Osteocyte (in vitro differentiated cells): ENCODE results near the gene MCRIP2. TPM values are rescaled to one million over a fixed set of nuclear protein-coding genes. Genes with fewer than 3 reads are reported as not detected.

ENCODE experiments used
- DNase-seq: peaks from one replicate; pipeline ENCODE4 v3.0.0; 2021; ENCODE audit warnings: mixed read lengths; ENCODE audit not compliant: unreplicated experiment; ENCODE audit errors: extremely low spot score
- H3K27ac Mint-ChIP-seq: one replicate; pipeline ENCODE4 v1.8.0; 2021; ENCODE audit warnings: mild to moderate bottlenecking, mixed read lengths; ENCODE audit not compliant: unreplicated experiment
- H3K27me3 Mint-ChIP-seq: one replicate; pipeline ENCODE4 v1.8.0; 2021; ENCODE audit warnings: mixed read lengths; ENCODE audit not compliant: unreplicated experiment
- H3K36me3 Mint-ChIP-seq: one replicate; pipeline ENCODE4 v1.8.0; 2021; ENCODE audit warnings: mixed read lengths; ENCODE audit not compliant: unreplicated experiment
- H3K4me1 Mint-ChIP-seq: one replicate; pipeline ENCODE4 v1.8.0; 2021; ENCODE audit warnings: mixed read lengths; ENCODE audit not compliant: unreplicated experiment
- H3K4me3 Mint-ChIP-seq: one replicate; pipeline ENCODE4 v1.8.0; 2021; ENCODE audit warnings: mild to moderate bottlenecking, moderate library complexity, mixed read lengths; ENCODE audit not compliant: unreplicated experiment
- H3K9me3 Mint-ChIP-seq: one replicate; pipeline ENCODE4 v1.8.0; 2021; ENCODE audit warnings: mixed read lengths; ENCODE audit not compliant: unreplicated experiment
- CTCF ChIP-seq: fragments of 200-600 bp; sonication (generic); IDR thresholded peaks from 2 replicates; pipeline ENCODE4 v1.5.0; 2021; ENCODE audit warnings: antibody characterized with exemption, mild to moderate bottlenecking, moderate library complexity
- total RNA-seq: library from RNA; stranded (reverse); gene quantifications from 2 replicates; pipeline ENCODE4 v1.2.1, GENCODE V29; 2021

The MCRIP2 gene
- total RNA-seq, 1 donor from 2014 or later, result 11.3 TPM

GRCh38 chr16:675884-676564 lies 34.4 kb downstream of the MCRIP2 start:
- TF ChIP-seq CTCF, result no peak
- no peak overlapping the region for H3K4me3 Mint-ChIP-seq
- H3K4me1 Mint-ChIP-seq, result peaks cover 12% of the 10 kb centered on the region
- peaks cover 3% of the 10 kb centered on the region for H3K36me3 Mint-ChIP-seq
- H3K27ac Mint-ChIP-seq, result no peak overlapping the region
- no peak for DNase-seq
- H3K9me3 Mint-ChIP-seq, result no peaks in the 10 kb centered on the region
- no peaks in the 10 kb centered on the region for H3K27me3 Mint-ChIP-seq

GRCh38 chr16:676565-676902 lies 34.9 kb downstream of the MCRIP2 start:
- Mint-ChIP-seq H3K4me3 (no peak overlapping the region), H3K27me3 (no peaks in the 10 kb centered on the region), H3K36me3 (peaks cover 7% of the 10 kb centered on the region), H3K9me3 (no peaks in the 10 kb centered on the region), H3K27ac (no peak overlapping the region), H3K4me1 (peaks cover 17% of the 10 kb centered on the region)
- no peak for TF ChIP-seq CTCF
- DNase-seq, result no peak

- no peak overlapping the region for H3K27ac Mint-ChIP-seq
- peaks cover 10% of the 10 kb centered on the region for H3K36me3 Mint-ChIP-seq
Observed at GRCh38 chr16:676913-677312, 35.3 kb downstream of the MCRIP2 start.

GRCh38 chr16:677316-678190 lies 35.9 kb downstream of the MCRIP2 start:
- H3K4me3 Mint-ChIP-seq, result no peak overlapping the region
- H3K4me1 Mint-ChIP-seq, result peaks cover 23% of the 10 kb centered on the region
- H3K27ac Mint-ChIP-seq, result no peak overlapping the region
- H3K27me3 Mint-ChIP-seq, result no peaks in the 10 kb centered on the region
- H3K36me3 Mint-ChIP-seq, result peaks cover 12% of the 10 kb centered on the region
- H3K9me3 Mint-ChIP-seq, result no peaks in the 10 kb centered on the region
- TF ChIP-seq CTCF, result no peak
- DNase-seq, result no peak

More at GRCh38 chr16:676913-677312, 35.3 kb downstream of the MCRIP2 start:
- no peak for TF ChIP-seq CTCF
- peaks cover 20% of the 10 kb centered on the region for H3K4me1 Mint-ChIP-seq
- no peak for DNase-seq
- no peak overlapping the region for H3K4me3 Mint-ChIP-seq
- H3K27me3 Mint-ChIP-seq, result no peaks in the 10 kb centered on the region
- no peaks in the 10 kb centered on the region for H3K9me3 Mint-ChIP-seq

- Mint-ChIP-seq H3K4me3 (no peak overlapping the region), H3K36me3 (peaks cover 11% of the 10 kb centered on the region), H3K27me3 (no peaks in the 10 kb centered on the region), H3K4me1 (peaks cover 26% of the 10 kb centered on the region), H3K9me3 (no peaks in the 10 kb centered on the region), H3K27ac (no peak overlapping the region)
- TF ChIP-seq CTCF, result no peak
- DNase-seq, result no peak
Observed at GRCh38 chr16:678209-678857, 36.7 kb downstream of the MCRIP2 start.
